Measurements from ENCODE around the gene ATOX1.

DNA sequence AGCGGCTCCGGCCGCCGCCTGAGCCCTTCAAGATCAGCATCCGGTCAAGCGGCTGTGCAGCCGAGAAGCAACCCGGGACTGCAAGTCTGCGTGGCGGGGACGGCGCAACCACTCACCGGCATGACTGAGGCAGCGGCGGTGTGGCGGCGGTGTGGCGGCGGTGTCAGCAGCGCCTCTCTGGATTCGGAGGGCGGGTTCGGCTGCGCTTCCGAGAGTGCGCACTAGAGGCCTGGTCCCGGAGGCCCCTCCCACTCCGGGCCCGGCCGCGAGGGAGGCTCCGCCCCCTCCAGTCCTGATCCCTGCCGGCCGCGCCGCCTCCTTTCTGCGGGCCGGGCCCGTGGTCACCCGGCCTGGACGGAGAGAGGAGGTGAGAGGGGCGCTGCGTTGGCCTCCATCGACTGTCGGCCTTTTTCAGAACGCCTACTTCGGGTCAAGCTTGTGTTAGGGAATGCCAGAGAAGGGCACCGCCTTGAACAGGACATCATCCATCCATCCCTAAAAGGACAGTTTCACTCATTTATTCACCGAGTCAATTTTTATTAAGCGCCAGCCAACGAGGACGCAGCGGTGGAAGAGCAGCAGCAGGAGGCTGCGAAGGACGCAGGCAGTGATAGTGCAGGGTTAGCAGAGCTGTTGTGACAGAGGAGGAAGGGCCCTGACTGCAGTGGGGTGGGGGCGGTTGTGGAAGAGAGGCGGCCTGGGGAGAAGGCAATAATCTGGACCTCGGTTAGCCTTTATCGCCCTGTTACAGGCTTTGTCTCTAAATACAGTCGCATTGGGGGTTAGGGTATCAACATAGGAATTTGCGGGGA lies at the start of gene ATOX1:
- TF ChIP-seq GABPA (IDR thresholded peaks at IDR 0.05; ENCODE audit: borderline replicate concordance, insufficient read depth, low read length) (no peak), MAFK (IDR thresholded peaks at IDR 0.05; ENCODE audit: low read depth, low read length) (no peak), SIN3A (conservative IDR thresholded peaks at IDR 0.05 in 1 of 2, IDR thresholded peaks at IDR 0.05 in 1 of 2; ENCODE audit: low read depth in 1 of 2, low read length in 2 of 2) (0 out of 4 replicates have a peak, but pooled peaks of 1 of the 2 experiments have one; percentile 24), CREB1 (IDR thresholded peaks at IDR 0.05) (0 out of 2 replicates have a peak, but pooled peaks have one; percentile 47), POLR2A (IDR thresholded peaks at IDR 0.05; ENCODE audit: control extremely low read depth in 1 of 2, low read depth in 2 of 2, low read length in 2 of 2) (peak; percentile 77 to 93), TBP (IDR thresholded peaks at IDR 0.05; ENCODE audit: low read depth, low read length) (peak; percentile 55), POLR2AphosphoS5 (IDR thresholded peaks at IDR 0.05; ENCODE audit: low read depth, low read length) (peak; percentile 84), EZH2 (IDR thresholded peaks at IDR 0.05; ENCODE audit: low read depth, low read length, severe bottlenecking) (no peak), EP300 (IDR thresholded peaks at IDR 0.05; ENCODE audit: borderline replicate concordance in 1 of 2, low read depth in 2 of 2, low read length in 2 of 2) (no peak), CBX5 (IDR thresholded peaks at IDR 0.05; ENCODE audit: low read depth, low read length) (no peak)
- TF ChIP-seq, protein P1, sequence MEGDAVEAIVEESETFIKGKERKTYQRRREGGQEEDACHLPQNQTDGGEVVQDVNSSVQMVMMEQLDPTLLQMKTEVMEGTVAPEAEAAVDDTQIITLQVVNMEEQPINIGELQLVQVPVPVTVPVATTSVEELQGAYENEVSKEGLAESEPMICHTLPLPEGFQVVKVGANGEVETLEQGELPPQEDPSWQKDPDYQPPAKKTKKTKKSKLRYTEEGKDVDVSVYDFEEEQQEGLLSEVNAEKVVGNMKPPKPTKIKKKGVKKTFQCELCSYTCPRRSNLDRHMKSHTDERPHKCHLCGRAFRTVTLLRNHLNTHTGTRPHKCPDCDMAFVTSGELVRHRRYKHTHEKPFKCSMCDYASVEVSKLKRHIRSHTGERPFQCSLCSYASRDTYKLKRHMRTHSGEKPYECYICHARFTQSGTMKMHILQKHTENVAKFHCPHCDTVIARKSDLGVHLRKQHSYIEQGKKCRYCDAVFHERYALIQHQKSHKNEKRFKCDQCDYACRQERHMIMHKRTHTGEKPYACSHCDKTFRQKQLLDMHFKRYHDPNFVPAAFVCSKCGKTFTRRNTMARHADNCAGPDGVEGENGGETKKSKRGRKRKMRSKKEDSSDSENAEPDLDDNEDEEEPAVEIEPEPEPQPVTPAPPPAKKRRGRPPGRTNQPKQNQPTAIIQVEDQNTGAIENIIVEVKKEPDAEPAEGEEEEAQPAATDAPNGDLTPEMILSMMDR (IDR thresholded peaks at IDR 0.05; ENCODE audit: control extremely low read depth in 1 of 3, insufficient read depth in 1 of 3, low read depth in 1 of 3, low read length in 3 of 3), result no peak
- TF ChIP-seq, protein P2, sequence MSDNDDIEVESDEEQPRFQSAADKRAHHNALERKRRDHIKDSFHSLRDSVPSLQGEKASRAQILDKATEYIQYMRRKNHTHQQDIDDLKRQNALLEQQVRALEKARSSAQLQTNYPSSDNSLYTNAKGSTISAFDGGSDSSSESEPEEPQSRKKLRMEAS (IDR thresholded peaks at IDR 0.05), result peak; percentile 12; the same call in 1 of the 2 replicates

Data from H1 (cell line).